Testis (tissue), 3 donors: ENCODE results near the gene GABRB1. TPM values are rescaled to one million over a fixed set of nuclear protein-coding genes. Genes with fewer than 3 reads are reported as not detected.

Source experiments
- DNase-seq: peaks from one replicate; pipeline ENCODE4 v3.0.0-alpha.2; 2019
- H3K27ac ChIP-seq, 2 donors: fragments of 200-600 bp; sonication (generic); one replicate each; pipeline ENCODE4 v1.5.1; 2019
- H3K27me3 ChIP-seq: fragments of 200-600 bp; sonication (generic); one replicate; pipeline ENCODE4 v1.5.1; 2019
- H3K36me3 ChIP-seq: fragments of 200-600 bp; sonication (generic); one replicate; pipeline ENCODE4 v1.5.1; 2017; ENCODE audit warnings: low read depth; ENCODE audit errors: missing control alignments
- H3K4me1 ChIP-seq: fragments of 200-600 bp; sonication (generic); one replicate; pipeline ENCODE4 v1.5.1; 2019
- H3K4me3 ChIP-seq, 2 donors: fragments of 200-600 bp; sonication (generic); one replicate each; pipeline ENCODE4 v1.5.1; 2017 to 2019
- H3K9me3 ChIP-seq: fragments of 200-600 bp; sonication (generic); one replicate; pipeline ENCODE4 v1.5.1; 2017
- POLR2A ChIP-seq: fragments of 450-650 bp; IDR thresholded peaks from one replicate; pipeline ENCODE4 v1.6.1; 2017; ENCODE audit warnings: antibody characterized with exemption, mild to moderate bottlenecking, moderate library complexity
- WGBS, 2 donors: methylation state at CpG; one replicate each; pipeline ENCODE4 v1.1.5; 2018; 5-methylcytosine and 5-hydroxymethylcytosine counted together
- intact Hi-C: fragments of 100-400 bp; cut with DNase I; formaldehyde crosslinking; loops from one replicate; pipeline ENCODE4 v1.15.1; 2023; ENCODE audit warnings: low total_unique reads
- polyA plus RNA-seq: library from polyadenylated mRNA; stranded (reverse); fragments of 350-450 nt; fragmentation: Illumina TruSeq; extraction: RNeasy Lipid Tissue Mini Kit (QIAGEN cat#74804); gene quantifications from one replicate; pipeline ENCODE4 v1.2.3, GENCODE V29; 2014; ENCODE audit warnings: low read depth, low replicate concordance; ENCODE audit not compliant: insufficient read depth
- total RNA-seq, 2 donors: library from RNA; depleted of rRNA; stranded (reverse); fragments of >200 nt; gene quantifications; one replicate each; pipeline ENCODE4 v1.2.3, GENCODE V29; 2016
- TF ChIP-seq, protein P1 (sequence below), 3 experiments: fragments of 450-650 bp in 2 of 3; fragments of 200-600 bp in 1 of 3; sonication (generic) in 1 of 3; IDR thresholded peaks; one replicate each; pipeline ENCODE4 v1.5.1; 2016 to 2019; ENCODE audit warnings: antibody characterized with exemption in 3 of 3, mild to moderate bottlenecking in 2 of 3, moderate library complexity in 1 of 3

GABRB1 gene
- total and polyA plus RNA-seq, 3 donors from 2014 or later: 0.50 to 0.87 TPM; not detected in 1

GRCh38 chr4:47419296-47419695 is 387.9 kb downstream of the GABRB1 start:
- no peak overlapping the region for H3K27ac ChIP-seq
- no peak overlapping the region for H3K4me3 ChIP-seq
- no peaks in the 10 kb centered on the region for H3K9me3 ChIP-seq
- H3K27me3 ChIP-seq: no peaks in the 10 kb centered on the region
- no peaks in the 10 kb centered on the region for H3K36me3 ChIP-seq
- H3K4me1 ChIP-seq: no peaks in the 10 kb centered on the region
- intact Hi-C loops: no loop called here
- TF ChIP-seq, protein P1, sequence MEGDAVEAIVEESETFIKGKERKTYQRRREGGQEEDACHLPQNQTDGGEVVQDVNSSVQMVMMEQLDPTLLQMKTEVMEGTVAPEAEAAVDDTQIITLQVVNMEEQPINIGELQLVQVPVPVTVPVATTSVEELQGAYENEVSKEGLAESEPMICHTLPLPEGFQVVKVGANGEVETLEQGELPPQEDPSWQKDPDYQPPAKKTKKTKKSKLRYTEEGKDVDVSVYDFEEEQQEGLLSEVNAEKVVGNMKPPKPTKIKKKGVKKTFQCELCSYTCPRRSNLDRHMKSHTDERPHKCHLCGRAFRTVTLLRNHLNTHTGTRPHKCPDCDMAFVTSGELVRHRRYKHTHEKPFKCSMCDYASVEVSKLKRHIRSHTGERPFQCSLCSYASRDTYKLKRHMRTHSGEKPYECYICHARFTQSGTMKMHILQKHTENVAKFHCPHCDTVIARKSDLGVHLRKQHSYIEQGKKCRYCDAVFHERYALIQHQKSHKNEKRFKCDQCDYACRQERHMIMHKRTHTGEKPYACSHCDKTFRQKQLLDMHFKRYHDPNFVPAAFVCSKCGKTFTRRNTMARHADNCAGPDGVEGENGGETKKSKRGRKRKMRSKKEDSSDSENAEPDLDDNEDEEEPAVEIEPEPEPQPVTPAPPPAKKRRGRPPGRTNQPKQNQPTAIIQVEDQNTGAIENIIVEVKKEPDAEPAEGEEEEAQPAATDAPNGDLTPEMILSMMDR (IDR thresholded peaks at IDR 0.05): no peak
- no peak for TF ChIP-seq POLR2A
- no peak for DNase-seq
- 62 to 92% methylated on average over 2 of the region's 2 CpGs for WGBS, 2 donors

DNA sequence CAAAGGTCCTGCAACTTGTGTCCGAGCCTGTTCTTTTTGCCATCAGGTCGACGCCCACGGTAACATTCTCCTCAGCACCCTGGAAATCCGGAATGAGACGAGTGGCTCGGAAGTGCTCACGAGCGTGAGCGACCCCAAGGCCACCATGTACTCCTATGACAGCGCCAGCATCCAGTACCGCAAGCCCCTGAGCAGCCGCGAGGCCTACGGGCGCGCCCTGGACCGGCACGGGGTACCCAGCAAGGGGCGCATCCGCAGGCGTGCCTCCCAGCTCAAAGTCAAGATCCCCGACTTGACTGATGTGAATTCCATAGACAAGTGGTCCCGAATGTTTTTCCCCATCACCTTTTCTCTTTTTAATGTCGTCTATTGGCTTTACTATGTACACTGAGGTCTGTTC is 394.3 kb downstream of the GABRB1 start:
- no peak for DNase-seq
- no peak overlapping the region for H3K4me3 ChIP-seq
- no peaks in the 10 kb centered on the region for H3K27me3 ChIP-seq
- H3K27ac ChIP-seq: no peak overlapping the region
- no peaks in the 10 kb centered on the region for H3K9me3 ChIP-seq
- intact Hi-C loops: no loop called here
- H3K4me1 ChIP-seq: no peaks in the 10 kb centered on the region
- WGBS, 2 donors: 79 to 83% methylated on average over 22 to 25 of the region's 25 CpGs
- TF ChIP-seq, protein P1 (IDR thresholded peaks at IDR 0.05): no peak
- no peak for TF ChIP-seq POLR2A
- no peaks in the 10 kb centered on the region for H3K36me3 ChIP-seq

GRCh38 chr4:47427935-47428334 is 396.6 kb downstream of the GABRB1 start:
- 78 to 87% methylated on average over 2 of the region's 2 CpGs for WGBS, 2 donors
- no peak for DNase-seq
- Histone ChIP-seq H3K9me3 (no peaks in the 10 kb centered on the region), H3K27me3 (no peaks in the 10 kb centered on the region), H3K27ac (no peak overlapping the region), H3K36me3 (no peaks in the 10 kb centered on the region), H3K4me3 (no peak overlapping the region), H3K4me1 (peaks cover 7% of the 10 kb centered on the region)
- intact Hi-C loops: no loop called here
- no peak for TF ChIP-seq POLR2A
- TF ChIP-seq, protein P1 (IDR thresholded peaks at IDR 0.05): no peak

- 75 to 88% methylated on average over 1 of the region's 1 CpG for WGBS, 2 donors
Observed at GRCh38 chr4:47432749-47433148, 401.4 kb downstream of the GABRB1 start.

DNA sequence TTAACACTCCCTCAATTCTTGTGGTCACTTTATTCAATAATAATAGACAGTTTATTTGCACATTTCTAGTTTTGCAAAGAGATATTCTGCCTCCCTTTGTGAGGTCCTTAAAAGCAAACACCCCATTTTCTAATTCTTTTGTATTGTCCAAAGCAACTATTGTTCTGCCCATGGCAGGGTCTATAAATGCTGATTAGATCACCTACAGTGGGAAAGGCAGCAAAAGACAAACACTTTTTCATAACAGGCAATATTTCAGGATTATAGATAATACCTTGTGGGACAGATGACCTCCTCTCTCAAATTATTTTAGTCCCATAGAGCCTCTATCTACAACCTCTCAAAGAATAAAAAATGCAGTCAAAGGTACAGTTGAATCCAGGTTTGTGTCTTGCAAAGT is 403.6 kb downstream of the GABRB1 start:
- no peak for TF ChIP-seq POLR2A
- TF ChIP-seq, protein P1 (IDR thresholded peaks at IDR 0.05): no peak
- intact Hi-C loops: no loop called here
- Histone ChIP-seq H3K4me3 (no peak overlapping the region), H3K4me1 (peaks cover 7% of the 10 kb centered on the region), H3K27me3 (no peaks in the 10 kb centered on the region), H3K27ac (no peak overlapping the region), H3K36me3 (no peaks in the 10 kb centered on the region), H3K9me3 (no peaks in the 10 kb centered on the region)
- no peak for DNase-seq

More at GRCh38 chr4:47432749-47433148, 401.4 kb downstream of the GABRB1 start:
- Histone ChIP-seq H3K27ac (peak overlapping the region in 1 of 2 donors; percentile 9), H3K4me3 (no peak overlapping the region), H3K9me3 (no peaks in the 10 kb centered on the region), H3K27me3 (no peaks in the 10 kb centered on the region), H3K36me3 (no peaks in the 10 kb centered on the region), H3K4me1 (peaks cover 7% of the 10 kb centered on the region)
- intact Hi-C loops: no loop called here
- no peak for TF ChIP-seq POLR2A
- TF ChIP-seq, protein P1 (IDR thresholded peaks at IDR 0.05): no peak
- DNase-seq: no peak
